Measurements from ENCODE around the gene PPOX. TPM values are rescaled to one million over a fixed set of nuclear protein-coding genes. Genes with fewer than 3 reads are reported as not detected.

PPOX gene
- total RNA-seq, 4 donors from 2014 or later, result 2.8 to 19.2 (median 11.8) TPM

DNA sequence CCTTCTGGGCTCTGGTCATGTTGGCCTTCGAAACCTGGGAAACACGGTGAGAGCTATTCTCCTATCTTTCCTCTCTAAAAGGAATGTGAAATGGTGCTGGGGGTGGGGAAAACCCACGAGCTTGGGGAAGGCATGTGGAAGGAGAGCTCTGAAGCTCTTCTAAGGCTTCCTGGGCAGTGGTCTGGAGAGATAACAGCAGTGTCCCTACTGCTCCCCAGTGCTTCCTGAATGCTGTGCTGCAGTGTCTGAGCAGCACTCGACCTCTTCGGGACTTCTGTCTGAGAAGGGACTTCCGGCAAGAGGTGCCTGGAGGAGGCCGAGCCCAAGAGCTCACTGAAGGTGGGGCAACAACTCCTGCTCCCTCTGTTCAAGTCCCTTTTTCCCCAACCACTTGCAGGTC lies 4.2 kb upstream of the PPOX start:
- Histone ChIP-seq H3K4me3 (no peak overlapping the region), H3K9me3 (no peaks in the 10 kb centered on the region), H3K27ac (no peak overlapping the region), H3K27me3 (no peaks in the 10 kb centered on the region), H3K36me3 (no peaks in the 10 kb centered on the region), H3K4me1 (peaks cover 14 to 36% (median 28%) of the 10 kb centered on the region in 4 donors)
- 50 to 73% methylated on average over 2 to 7 of the region's 7 CpGs for WGBS, 2 donors (ENCODE audit: low coverage in 1 of 2)
- intact Hi-C loops (cut with DNase I; ENCODE audit: low total_unique reads), result no loop called here
- TF ChIP-seq EP300 (IDR thresholded peaks at IDR 0.05; ENCODE audit: low read depth) (no peak), POLR2A (IDR thresholded peaks at IDR 0.05) (no peak), POLR2AphosphoS5 (IDR thresholded peaks at IDR 0.05) (no peak)
- TF ChIP-seq, protein P1, sequence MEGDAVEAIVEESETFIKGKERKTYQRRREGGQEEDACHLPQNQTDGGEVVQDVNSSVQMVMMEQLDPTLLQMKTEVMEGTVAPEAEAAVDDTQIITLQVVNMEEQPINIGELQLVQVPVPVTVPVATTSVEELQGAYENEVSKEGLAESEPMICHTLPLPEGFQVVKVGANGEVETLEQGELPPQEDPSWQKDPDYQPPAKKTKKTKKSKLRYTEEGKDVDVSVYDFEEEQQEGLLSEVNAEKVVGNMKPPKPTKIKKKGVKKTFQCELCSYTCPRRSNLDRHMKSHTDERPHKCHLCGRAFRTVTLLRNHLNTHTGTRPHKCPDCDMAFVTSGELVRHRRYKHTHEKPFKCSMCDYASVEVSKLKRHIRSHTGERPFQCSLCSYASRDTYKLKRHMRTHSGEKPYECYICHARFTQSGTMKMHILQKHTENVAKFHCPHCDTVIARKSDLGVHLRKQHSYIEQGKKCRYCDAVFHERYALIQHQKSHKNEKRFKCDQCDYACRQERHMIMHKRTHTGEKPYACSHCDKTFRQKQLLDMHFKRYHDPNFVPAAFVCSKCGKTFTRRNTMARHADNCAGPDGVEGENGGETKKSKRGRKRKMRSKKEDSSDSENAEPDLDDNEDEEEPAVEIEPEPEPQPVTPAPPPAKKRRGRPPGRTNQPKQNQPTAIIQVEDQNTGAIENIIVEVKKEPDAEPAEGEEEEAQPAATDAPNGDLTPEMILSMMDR (IDR thresholded peaks at IDR 0.05), result no peak
- in situ Hi-C loops (cut with MboI; ENCODE audit: low pct_ligation_motif_present in 1 of 4, low pct_unique_long_range_greater_than_20kb in 1 of 4, low sequenced_read_pairs in 3 of 4), result no loop called here
- no peak for DNase-seq

DNA sequence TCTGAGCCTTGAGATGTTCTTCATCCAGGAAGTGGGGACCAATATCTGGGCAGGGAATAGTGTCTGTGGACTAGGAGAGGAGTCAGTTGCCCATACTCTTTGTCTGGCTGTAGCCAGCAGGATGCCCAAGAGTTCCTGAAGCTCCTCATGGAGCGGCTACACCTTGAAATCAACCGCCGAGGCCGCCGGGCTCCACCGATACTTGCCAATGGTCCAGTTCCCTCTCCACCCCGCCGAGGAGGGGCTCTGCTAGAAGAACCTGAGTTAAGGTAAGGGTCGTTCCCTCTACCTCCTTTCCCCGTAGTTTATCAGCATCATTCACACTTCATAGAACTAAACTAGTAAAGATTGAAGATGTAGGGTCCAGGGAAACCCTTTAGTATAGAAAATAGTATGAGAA lies 3.4 kb upstream of the PPOX start:
- in situ Hi-C loops (cut with MboI; ENCODE audit: low pct_ligation_motif_present in 1 of 4, low pct_unique_long_range_greater_than_20kb in 1 of 4, low sequenced_read_pairs in 3 of 4) (no loop called here), intact Hi-C loops (cut with DNase I; ENCODE audit: low total_unique reads) (no loop called here)
- TF ChIP-seq EP300 (IDR thresholded peaks at IDR 0.05; ENCODE audit: low read depth), result no peak
- TF ChIP-seq POLR2AphosphoS5 (IDR thresholded peaks at IDR 0.05), result no peak
- TF ChIP-seq POLR2A (IDR thresholded peaks at IDR 0.05), result no peak
- TF ChIP-seq, protein P1 (IDR thresholded peaks at IDR 0.05), result no peak
- Histone ChIP-seq H3K27ac (no peak overlapping the region), H3K9me3 (no peaks in the 10 kb centered on the region), H3K4me3 (no peak overlapping the region), H3K4me1 (peaks cover 17 to 44% (median 31%) of the 10 kb centered on the region in 4 donors), H3K36me3 (no peaks in the 10 kb centered on the region), H3K27me3 (no peaks in the 10 kb centered on the region)
- no peak for DNase-seq
- 93 to 100% methylated on average over 2 to 10 of the region's 10 CpGs for WGBS, 2 donors (ENCODE audit: low coverage in 1 of 2)

DNA sequence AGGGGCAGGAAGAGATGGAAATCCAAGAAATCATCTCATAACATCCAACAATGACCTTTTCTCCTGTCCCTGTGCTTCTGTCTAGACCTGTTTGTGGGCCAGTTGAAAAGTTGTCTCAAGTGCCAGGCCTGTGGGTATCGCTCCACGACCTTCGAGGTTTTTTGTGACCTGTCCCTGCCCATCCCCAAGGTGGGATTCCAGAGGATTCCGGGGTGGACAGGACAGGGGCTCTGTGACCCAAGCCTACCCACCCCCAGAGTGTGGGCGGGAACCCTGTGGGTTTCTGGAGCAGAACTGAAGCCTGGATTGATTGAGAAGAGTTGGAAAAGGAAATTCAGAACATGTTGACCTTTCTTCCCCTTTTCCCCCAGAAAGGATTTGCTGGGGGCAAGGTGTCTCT lies 2.4 kb upstream of the PPOX start:
- TF ChIP-seq EP300 (IDR thresholded peaks at IDR 0.05; ENCODE audit: low read depth), result no peak
- TF ChIP-seq POLR2AphosphoS5 (IDR thresholded peaks at IDR 0.05), result no peak
- TF ChIP-seq POLR2A (IDR thresholded peaks at IDR 0.05), result no peak
- TF ChIP-seq, protein P1 (IDR thresholded peaks at IDR 0.05), result no peak
- Histone ChIP-seq H3K9me3 (no peaks in the 10 kb centered on the region), H3K4me1 (peaks cover 15 to 42% (median 28%) of the 10 kb centered on the region in 4 donors), H3K27me3 (no peaks in the 10 kb centered on the region), H3K4me3 (no peak overlapping the region), H3K36me3 (no peaks in the 10 kb centered on the region), H3K27ac (no peak overlapping the region)
- no peak for DNase-seq
- 78 to 93% methylated on average over 3 to 5 of the region's 5 CpGs for WGBS, 2 donors (ENCODE audit: low coverage in 1 of 2)
- intact Hi-C loops (cut with DNase I; ENCODE audit: low total_unique reads) (no loop called here), in situ Hi-C loops (cut with MboI; ENCODE audit: low pct_ligation_motif_present in 1 of 4, low pct_unique_long_range_greater_than_20kb in 1 of 4, low sequenced_read_pairs in 3 of 4) (no loop called here)

DNA sequence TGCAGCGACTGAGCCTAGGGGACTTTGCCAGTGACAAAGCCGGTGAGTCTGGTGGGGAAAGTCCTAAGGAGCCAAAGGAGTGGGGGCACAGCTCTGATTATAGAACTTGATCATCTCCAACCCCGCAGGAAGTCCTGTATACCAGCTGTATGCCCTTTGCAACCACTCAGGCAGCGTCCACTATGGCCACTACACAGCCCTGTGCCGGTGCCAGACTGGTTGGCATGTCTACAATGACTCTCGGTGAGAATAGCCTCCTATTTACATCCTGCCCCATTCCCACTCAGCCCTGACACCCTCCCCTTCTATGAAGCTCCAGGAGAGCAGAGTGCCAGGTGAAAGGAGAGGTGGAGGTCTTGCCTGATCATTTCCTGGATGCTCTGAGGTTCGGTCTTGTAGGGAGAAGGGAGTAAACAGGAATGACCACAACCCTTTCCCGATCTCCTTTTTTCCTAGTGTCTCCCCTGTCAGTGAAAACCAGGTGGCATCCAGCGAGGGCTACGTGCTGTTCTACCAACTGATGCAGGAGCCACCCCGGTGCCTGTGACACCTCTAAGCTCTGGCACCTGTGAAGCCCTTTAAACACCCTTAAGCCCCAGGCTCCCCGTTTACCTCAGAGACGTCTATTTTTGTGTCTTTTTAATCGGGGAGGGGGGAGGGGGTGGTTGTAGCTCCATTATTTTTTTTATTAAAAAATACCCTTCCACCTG lies 1.2 kb upstream of the PPOX start:
- intact Hi-C loops (cut with DNase I; ENCODE audit: low total_unique reads), result no loop called here

More for the DNA sequence above, 1.2 kb upstream of the PPOX start:
- H3K27me3 ChIP-seq, result no peaks in the 10 kb centered on the region
- H3K36me3 ChIP-seq, result no peaks in the 10 kb centered on the region
- H3K27ac ChIP-seq, result peak overlapping the region; percentile 87 to 94 (median 91)
- WGBS, 2 donors (ENCODE audit: low coverage in 1 of 2), result 0 to 62% methylated on average over 2 to 14 of the region's 14 CpGs
- in situ Hi-C loops (cut with MboI; ENCODE audit: low pct_ligation_motif_present in 1 of 4, low pct_unique_long_range_greater_than_20kb in 1 of 4, low sequenced_read_pairs in 3 of 4), result no loop called here
- no peak for DNase-seq
- peaks cover 13 to 37% (median 23%) of the 10 kb centered on the region in 4 donors for H3K4me1 ChIP-seq
- TF ChIP-seq, protein P1 (IDR thresholded peaks at IDR 0.05), result no peak
- TF ChIP-seq POLR2AphosphoS5 (IDR thresholded peaks at IDR 0.05), result no peak
- no peak for TF ChIP-seq EP300 (IDR thresholded peaks at IDR 0.05; ENCODE audit: low read depth)
- no peak for TF ChIP-seq POLR2A (IDR thresholded peaks at IDR 0.05)
- no peaks in the 10 kb centered on the region for H3K9me3 ChIP-seq
- peak overlapping the region in 3 of 4 donors; percentile 51 to 77 (median 60) for H3K4me3 ChIP-seq
